NCI-H2081 treated with DMSO at 0.1 percent for 48 hours (cell line): Measurements from ENCODE around the gene SLC9A4.

Experiments used
- DNase-seq: peaks from one replicate; lab custom pipeline; 2025; lab: John Stamatoyannopoulos, UW

Gene SLC9A4

DNA sequence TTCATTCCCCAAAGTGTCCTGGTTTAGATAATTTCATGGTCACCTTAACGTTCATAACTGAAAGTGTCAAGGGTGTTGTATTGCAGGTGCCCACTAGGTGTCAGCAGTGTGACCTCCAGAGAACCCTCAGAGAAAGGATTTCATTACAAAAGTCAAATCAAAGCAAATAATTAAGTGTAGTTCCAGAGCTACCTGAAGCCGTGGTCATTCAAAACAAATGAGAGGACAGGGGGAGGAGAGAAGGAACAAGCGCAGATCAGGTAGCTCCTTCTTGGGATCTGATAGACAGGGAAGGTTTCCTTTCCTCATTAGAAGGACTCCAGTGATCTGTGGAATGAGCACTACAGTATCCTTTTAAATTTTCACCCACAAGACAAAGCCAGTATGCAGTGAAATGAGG lies at the start of gene SLC9A4:
Gene SLC9A4 (plus strand): TSS at position 207 of the 400 bp plus-strand sequence. CDS start 534 bp downstream, outside the sequence.
- no peak for DNase-seq

DNA sequence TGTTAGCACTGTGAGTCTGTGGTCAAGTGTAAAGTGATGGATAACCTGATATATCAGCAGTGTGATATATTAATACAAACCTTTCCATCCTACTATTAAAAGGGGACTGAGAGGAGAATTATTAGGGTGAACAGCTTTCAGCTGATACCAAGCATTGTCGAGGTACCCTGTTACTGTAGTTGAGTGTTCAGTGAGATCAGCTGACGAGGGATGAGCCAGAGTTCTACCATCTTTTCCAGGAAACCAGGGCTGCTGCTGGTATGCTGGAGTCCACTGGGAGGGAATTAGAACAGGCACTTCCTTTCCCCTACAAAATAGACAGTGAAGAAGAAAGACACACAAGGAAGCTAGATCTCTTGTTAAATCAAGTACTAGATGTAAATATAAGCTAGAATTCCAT lies 49.7 kb upstream of the SLC9A4 start:
- no peak for DNase-seq

DNA sequence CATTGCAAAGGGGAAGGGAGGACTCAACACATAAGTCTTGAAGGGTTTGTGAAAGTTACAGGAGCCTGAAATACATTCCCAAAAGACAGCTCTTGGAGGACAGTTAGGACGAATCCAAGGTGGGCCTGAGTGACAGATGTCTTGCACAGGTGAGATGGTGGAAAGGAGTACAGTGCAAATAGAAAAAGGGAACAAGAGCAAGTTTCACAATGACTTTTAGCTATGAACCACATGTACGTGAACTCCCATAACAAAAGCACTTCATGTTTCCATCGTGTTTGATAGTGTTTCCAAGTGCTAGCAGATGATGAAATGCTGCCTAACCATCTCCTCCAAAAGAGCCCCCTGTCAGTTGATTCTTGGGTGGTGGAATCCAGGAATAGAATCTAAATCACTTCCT lies 48.3 kb upstream of the SLC9A4 start:
- no peak for DNase-seq

DNA sequence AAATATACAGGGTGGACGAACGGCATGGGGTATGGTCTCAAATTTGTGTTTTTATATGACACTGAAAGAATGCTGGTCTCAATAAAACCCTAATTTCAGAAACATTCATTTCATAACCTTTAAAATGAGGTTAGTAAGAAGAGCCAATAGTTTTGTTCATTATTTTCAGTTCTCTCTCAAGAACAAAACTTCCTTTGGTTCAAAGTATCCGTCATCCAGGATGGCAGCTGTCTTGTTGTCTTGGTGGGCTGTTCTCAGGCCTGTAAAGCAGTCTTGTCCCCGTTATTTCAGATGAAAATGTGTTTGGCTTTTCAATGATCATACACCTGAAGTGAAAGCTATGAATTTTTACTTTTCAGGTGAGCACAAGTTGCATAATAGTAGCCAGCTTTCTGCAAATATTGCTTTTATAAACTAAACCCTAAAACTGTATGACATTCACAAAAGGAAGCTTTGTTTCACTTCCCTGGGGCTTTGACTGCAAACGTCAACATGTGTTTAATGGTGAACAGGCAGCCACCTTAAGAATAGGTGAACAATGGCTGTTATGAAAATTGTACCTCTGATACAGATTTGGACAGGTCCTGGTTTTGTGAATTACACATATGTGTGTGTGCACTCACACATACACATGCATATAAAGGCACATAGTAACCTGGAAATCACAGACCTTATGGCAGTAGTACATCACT lies 47.4 kb upstream of the SLC9A4 start:
- DNase-seq, result no peak

DNA sequence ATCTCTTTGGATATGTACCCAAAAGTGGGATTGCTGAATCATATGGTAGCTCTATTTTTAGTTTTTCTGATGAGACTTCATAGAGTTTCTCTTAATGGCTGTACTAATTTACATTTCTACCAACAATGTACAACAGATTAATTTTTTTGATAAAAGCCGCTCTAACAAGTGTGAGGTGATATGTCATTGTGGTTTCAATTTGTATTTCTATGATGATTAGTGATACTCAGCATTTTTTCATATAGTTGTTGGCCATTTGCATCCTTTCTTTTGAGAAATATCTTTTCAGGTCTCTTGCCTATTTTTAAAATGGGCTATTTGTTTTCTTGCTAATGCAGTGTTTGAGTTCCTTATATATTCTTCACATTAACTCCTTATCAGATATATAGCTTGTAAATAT lies 45.8 kb upstream of the SLC9A4 start:
- no peak for DNase-seq

DNA sequence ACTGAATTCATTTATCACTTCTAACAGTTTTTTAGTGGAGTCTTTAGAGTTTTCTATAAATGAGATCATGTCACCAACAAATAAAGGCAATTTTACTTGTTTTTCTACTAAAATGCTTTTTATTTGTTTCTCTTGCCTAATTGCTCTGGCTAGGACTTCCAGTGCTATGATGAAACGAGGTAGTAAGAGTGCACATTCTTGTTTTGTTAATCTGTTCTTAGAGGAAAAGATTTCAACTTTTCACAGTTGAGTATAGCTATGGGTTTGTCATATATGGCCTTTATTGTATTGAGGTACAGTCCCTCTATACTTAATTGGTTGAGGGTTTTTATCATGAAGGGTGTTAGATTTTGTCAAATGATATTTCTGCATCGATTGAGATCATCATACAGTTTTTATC lies 44.5 kb upstream of the SLC9A4 start:
- no peak for DNase-seq

DNA sequence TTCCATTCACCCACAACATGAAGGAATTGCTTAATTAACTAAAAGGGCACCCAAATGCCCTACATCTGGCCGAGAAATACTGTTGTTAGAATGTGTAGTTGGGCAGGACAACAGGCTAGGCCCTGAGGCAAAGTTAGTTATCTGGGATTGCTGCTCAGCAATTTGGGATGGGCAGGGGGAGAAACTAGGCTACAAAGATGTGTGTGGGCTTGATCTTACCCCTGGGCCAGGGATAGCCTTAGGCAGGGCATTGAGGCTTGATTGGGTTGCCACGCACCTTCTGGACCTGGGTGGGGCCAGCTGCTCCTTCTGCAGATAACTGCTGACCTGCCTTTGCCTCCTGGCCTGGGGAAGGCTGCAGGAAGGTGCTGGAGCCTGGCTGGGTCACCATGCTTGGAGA lies 40.6 kb upstream of the SLC9A4 start:
- DNase-seq, result no peak

DNA sequence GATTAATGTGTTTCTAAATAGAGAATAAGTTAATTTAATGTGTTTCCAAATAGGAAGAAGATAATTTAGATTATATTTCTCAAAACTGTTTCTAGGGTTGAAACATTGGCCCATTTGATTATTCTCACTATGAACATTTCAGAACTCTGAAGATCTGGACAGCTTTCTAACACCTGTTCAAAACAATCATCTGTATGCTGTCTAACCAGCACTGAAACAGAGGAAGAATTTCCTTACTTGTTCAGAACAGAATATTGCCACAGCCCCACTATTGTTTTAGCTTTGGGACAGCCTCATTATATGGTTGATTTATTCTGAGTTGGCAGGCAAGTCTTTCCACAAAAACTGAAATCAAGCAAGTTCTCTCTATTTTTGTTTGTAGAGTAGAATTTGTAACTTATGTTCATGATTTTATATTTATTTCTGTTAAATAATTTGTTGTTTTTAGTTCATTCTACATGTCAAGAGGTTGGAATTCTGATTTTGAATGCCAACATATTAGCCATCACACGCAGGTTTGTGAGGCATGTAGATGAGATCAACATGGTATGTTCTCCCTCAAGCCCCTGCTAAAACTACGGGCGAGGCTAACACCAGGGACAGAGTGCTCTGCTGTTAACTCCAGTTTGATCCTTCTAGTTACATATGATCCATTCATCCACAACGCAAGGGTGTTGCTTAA lies 38.9 kb upstream of the SLC9A4 start:
- no peak for DNase-seq

GRCh38 chr2:102434655-102435381 lies 38.2 kb upstream of the SLC9A4 start:
- no peak for DNase-seq

GRCh38 chr2:102435741-102436140 lies 37.3 kb upstream of the SLC9A4 start:
- no peak for DNase-seq

- DNase-seq, result no peak
These were observed 36.7 kb upstream of the SLC9A4 start for GRCh38 chr2:102436323-102436722.

DNA sequence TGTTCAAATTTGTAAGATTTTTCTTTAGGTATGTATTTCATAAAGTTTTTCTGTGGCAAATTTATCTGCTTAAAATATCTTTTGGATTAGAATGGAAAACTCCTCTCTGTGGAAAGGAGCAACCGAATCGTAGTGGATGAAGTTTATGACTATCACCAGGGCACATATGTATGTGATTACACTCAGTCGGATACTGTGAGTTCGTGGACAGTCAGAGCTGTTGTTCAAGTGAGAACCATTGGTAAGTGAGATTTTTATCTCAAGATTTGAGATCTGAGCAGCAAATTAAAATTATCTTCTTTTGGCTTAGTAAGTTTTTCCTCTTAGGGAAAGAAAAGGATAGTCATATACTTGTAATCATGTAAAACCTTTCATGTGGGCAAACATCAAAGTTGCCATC lies 35.9 kb upstream of the SLC9A4 start:
- no peak for DNase-seq

- no peak for DNase-seq
These were observed 34.9 kb upstream of the SLC9A4 start for GRCh38 chr2:102438111-102438510.

- DNase-seq, result no peak
These were observed 34.4 kb upstream of the SLC9A4 start for GRCh38 chr2:102438578-102438977.

GRCh38 chr2:102439065-102439695 lies 33.8 kb upstream of the SLC9A4 start:
- DNase-seq, result no peak

GRCh38 chr2:102442967-102443828 lies 29.8 kb upstream of the SLC9A4 start:
- no peak for DNase-seq

GRCh38 chr2:102444233-102444632 lies 28.8 kb upstream of the SLC9A4 start:
- DNase-seq, result no peak

GRCh38 chr2:102446936-102447335 lies 26.1 kb upstream of the SLC9A4 start:
- no peak for DNase-seq

DNA sequence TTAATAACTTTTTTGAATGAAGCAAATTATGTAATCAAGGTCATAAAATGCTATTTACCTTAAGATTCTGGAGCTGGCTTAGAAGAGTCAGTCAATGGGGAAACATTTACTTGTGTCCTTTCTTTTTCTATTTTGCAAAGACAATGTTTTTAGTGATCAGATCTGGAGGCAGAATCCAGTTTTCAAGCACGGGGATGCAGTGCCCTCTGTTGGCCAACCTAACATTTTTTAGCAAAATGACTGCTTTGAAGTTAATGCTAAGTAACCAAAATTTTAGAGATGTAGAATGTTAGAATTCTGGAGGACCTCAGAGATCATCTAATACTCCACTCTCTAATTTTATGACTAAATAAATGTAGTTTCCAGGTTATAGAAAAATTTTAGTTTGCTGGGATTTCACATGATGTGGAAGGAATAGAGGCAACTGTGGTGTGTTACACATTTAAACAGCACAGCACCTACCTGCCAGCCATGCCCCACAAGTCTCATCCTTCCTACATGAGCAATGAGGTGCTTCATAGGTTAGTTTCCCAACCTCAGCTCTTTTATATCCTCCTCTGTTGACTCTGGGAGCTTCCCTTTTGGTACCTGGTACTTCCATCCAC lies 23.6 kb upstream of the SLC9A4 start:
- no peak for DNase-seq

GRCh38 chr2:102451968-102452367 lies 21.1 kb upstream of the SLC9A4 start:
- DNase-seq, result no peak

DNA sequence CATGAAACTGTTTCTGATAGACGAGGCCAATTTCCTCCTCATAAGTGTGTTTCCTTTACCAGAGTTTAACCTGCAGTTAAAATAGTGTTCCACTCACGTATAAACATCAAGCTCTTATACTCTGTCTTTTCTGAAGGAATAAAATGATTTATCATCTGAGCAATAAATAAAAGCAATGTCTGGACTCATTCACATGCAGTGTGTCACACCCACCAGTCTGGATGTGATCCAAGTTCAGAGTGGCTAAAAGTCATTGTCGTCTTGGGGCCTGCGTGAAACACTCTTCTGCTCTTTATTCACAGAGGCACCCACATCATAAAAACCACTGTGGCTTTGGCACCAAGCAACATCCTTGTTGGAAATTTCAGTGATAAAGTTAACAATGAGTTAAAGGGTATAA lies 19.5 kb upstream of the SLC9A4 start:
- DNase-seq, result no peak
